HG03280 (cell line): ENCODE measurements around the gene PDE6A.
A peak's percentile ranks its signal among the peaks of the same experiment; 100 is the strongest.

ENCODE experiments used
- ATAC-seq: cut with Tn5 transposase; IDR thresholded peaks from one replicate; pipeline ENCODE4 v1.9.1; 2021; ENCODE audit warnings: mild to moderate bottlenecking, moderate library complexity; ENCODE audit not compliant: unreplicated experiment

PDE6A gene

DNA sequence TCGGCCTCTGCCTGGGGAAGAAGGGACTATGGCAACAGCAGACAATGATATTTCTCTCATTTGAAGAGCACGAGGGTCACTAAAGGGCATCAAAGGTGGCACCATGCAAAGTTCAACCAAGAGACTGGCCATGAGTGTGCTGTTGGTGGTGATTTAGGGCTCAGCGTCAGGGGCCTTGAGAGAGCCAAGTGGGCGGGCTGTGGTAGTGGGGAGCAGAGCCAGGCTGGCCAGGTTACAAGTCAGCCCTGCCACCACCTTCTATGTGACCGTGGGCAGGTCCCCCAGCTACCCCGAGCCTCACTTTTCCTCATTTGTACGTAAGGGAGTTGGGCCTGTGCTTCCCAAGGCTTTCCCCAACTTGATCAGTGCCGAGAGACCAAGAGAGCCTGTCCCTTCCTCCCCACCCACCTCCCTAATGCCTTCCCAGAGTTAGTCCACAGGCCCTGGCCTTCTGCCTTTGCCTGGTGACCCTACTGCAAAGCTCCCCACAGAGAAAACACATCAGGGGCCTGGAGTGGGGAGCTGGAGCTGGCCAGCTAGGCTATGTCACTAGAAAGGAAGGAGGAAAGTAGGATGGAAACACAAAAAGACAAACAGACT lies 104.3 kb downstream of the PDE6A start:
- no peak for ATAC-seq

DNA sequence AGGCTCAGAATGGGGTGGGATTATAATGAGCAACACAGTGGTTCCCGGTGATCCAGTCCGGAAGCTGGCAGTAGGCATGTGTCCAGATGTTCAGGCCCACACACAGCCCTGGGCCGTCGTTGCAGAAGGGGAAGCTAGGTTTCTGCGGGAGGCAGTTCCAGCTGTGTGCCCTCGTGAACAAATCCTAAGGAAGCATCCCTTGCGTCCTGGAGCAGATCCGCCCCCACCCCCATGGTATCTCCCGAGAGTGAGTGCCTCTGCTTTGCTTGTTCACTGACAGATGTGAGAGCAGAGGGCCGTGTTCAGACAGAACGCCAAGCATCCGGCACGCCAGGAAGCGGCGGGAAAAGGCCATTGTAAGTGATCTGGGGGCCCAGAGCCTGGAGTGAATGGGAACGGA lies 104.8 kb downstream of the PDE6A start:
- ATAC-seq: no peak

GRCh38 chr5:149838881-149839739 lies 105.5 kb downstream of the PDE6A start:
- no peak for ATAC-seq

- ATAC-seq: no peak
Observed at GRCh38 chr5:149837680-149838269, 106.8 kb downstream of the PDE6A start.

GRCh38 chr5:149836451-149837139 lies 108.0 kb downstream of the PDE6A start:
- no peak for ATAC-seq

- ATAC-seq: peak; percentile 42
Observed at GRCh38 chr5:149834246-149834855, 110.2 kb downstream of the PDE6A start.

GRCh38 chr5:149833116-149833827 lies 111.3 kb downstream of the PDE6A start:
- ATAC-seq: no peak

DNA sequence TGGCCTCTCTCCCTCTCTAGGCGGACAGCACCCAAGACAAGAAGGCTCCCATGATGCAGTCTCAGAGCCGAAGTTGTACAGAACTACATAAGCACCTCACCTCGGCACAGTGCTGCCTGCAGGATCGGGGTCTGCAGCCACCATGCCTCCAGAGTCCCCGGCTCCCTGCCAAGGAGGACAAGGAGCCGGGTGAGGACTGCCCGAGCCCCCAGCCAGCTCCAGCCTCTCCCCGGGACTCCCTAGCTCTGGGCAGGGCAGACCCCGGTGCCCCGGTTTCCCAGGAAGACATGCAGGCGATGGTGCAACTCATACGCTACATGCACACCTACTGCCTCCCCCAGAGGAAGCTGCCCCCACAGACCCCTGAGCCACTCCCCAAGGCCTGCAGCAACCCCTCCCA lies 112.0 kb downstream of the PDE6A start:
- no peak for ATAC-seq

DNA sequence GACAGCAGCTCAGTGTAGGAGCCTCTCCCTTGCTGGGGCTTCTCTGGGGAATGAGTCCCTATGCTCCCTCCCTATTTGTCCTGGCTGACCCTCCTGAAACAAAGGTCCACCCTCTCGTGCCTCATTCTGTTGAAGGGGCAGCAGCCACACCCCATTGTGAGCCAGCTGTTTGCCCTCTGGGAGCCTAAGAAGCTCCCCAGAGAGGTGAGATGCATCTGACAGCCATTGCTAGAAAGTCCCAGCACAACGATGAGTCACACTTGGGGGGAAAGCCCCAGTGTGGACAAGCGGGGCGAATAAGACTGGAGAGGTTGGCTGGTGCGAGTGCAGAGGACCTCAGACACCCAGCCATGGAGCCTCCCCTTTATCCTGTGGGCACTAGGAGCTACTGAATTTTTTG lies 113.1 kb downstream of the PDE6A start:
- ATAC-seq: peak; percentile 67

GRCh38 chr5:149830579-149830978 lies 114.0 kb downstream of the PDE6A start:
- ATAC-seq: no peak

GRCh38 chr5:149829954-149830353 lies 114.6 kb downstream of the PDE6A start:
- ATAC-seq: no peak

DNA sequence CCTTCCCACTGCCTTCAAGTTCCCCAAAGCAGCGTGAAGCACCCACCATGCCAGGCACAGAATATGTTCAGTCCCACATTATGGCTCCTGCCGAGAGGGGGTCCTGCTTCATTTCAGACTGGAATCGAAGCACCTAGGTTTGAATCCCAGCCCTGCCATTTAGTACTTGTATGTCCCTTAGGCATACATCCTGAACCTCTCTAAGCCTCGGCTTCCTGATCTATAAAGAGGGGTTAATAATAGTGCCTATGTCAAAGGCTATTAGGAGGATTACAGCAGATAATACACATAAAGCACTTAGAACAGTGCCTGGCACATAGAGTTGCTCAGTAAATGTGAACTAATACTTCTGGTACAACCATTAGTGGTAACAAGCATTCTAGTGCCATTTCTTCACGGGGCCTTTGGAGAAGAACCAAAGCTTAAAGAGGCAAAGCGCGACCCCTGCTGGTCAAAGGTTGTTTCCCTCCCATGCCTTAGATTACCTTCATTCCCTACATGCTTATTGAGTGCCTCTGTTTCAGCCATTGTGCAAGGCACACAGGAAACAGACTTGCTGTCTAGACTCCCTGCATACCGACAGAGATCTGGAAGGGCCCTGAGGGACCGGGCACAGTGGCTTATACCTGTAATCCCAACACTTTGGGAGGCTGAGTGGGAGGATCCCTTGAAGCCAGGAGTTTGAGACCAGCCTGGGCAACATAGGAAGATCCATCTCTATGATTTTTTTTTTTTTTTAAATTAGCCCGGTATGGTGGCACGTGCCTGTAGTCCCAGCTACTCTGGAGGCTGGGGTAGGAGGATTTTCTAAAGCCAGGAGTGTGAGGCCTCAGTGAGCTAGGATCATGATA lies 116.2 kb downstream of the PDE6A start:
- ATAC-seq: peak; percentile 66

- ATAC-seq: no peak
Observed at GRCh38 chr5:149827546-149827945, 117.0 kb downstream of the PDE6A start.

- ATAC-seq: no peak
Observed at GRCh38 chr5:149827086-149827485, 117.5 kb downstream of the PDE6A start.

GRCh38 chr5:149826574-149826973 lies 118.0 kb downstream of the PDE6A start:
- ATAC-seq: no peak

- no peak for ATAC-seq
Observed at GRCh38 chr5:149824846-149825245, 119.7 kb downstream of the PDE6A start.

- no peak for ATAC-seq
Observed at GRCh38 chr5:149824120-149824519, 120.5 kb downstream of the PDE6A start.

DNA sequence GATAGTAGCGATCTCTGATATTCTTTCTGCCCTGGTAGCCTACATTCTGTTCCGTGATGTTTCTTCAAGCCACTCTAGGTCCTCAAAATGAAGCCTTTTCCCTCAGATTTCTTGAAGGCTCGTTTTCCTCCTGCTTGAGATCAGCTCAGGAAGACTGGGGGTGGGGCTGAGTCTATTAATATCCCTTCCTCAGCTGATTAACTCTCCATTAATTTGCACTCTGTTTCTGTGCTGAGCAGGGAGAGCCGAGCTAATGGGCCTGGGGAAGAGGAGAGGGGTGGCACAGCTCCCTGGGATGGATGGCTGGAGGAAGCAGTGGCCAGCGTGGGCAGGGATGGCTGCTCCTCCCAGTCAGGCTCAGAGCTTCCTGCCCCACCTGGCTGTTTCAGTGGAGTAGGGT lies 121.2 kb downstream of the PDE6A start:
- no peak for ATAC-seq

GRCh38 chr5:149822301-149822700 lies 122.3 kb downstream of the PDE6A start:
- ATAC-seq: no peak
